A549 (cell line): ENCODE results near the gene CHCHD6. TPM values are rescaled to one million over a fixed set of nuclear protein-coding genes. Genes with fewer than 3 reads are reported as not detected.

Experiments
- ATAC-seq, 2 experiments: fragments of 200-7000 bp in 1 of 2; fragments of >200 bp in 1 of 2; cut with Nextera tagmentation in 1 of 2; cut with Tn5 transposase in 1 of 2; 3 replicates each; pipeline versions ENCODE4 v1.8.0 to v1.9.1; 2018 to 2020; ENCODE audit warnings: mild to moderate bottlenecking in 1 of 2, moderate library complexity in 1 of 2
- CTCF ChIA-PET: fragments of 300-600 bp; sonication (Branson Sonifier 250); formaldehyde crosslinking; extraction: SDS; loops from one replicate; lab custom pipeline; 2021; ENCODE audit warnings: antibody characterized with exemption, inconsistent platforms; lab: Yijun Ruan, JAX
- POLR2A ChIA-PET: fragments of 350-600 bp; formaldehyde crosslinking; extraction: SDS; loops from one replicate; lab custom pipeline; 2021; ENCODE audit warnings: antibody characterized with exemption, inconsistent platforms; lab: Yijun Ruan, JAX
- DNase-seq, 2 experiments: peaks; one replicate each; pipeline versions ENCODE4 v3.0.0 to v3.0.0-alpha.2; 2011 to 2016; ENCODE audit warnings: low read depth in 1 of 2, low spot score in 1 of 2
- FAIRE-seq: peaks from 2 replicates; lab custom pipeline; 2011; peaks lifted over from hg19 to GRCh38; lab: Jason Lieb, UNC
- H3K27ac ChIP-seq, 2 experiments: fragments of >200 bp; sonication (Bioruptor Twin); formaldehyde crosslinking; 3 replicates each; pipeline ENCODE4 v1.5.1; 2016 to 2017
- H3K4me1 ChIP-seq: fragments of >200 bp; sonication (Bioruptor Twin); formaldehyde crosslinking; 3 replicates; pipeline ENCODE4 v1.6.1; 2016
- H3K4me2 ChIP-seq: fragments of >200 bp; sonication (Bioruptor Twin); formaldehyde crosslinking; 3 replicates; pipeline ENCODE4 v1.6.1; 2016
- H3K4me3 ChIP-seq: fragments of >200 bp; sonication (Bioruptor Twin); formaldehyde crosslinking; 3 replicates; pipeline ENCODE4 v1.5.1; 2016
- H3K9me3 ChIP-seq: fragments of >200 bp; sonication (Bioruptor Twin); formaldehyde crosslinking; 3 replicates; pipeline ENCODE4 v1.6.1; 2016
- BHLHE40 ChIP-seq: IDR thresholded peaks from 2 replicates; pipeline ENCODE4 v1.6.1; 2012; ENCODE audit warnings: low read depth, low read length, inconsistent platforms
- CBX2 ChIP-seq: fragments of 200-600 bp; sonication (generic); IDR thresholded peaks from 2 replicates; pipeline ENCODE4 v1.6.1; 2016; ENCODE audit warnings: low read depth, mild to moderate bottlenecking, borderline replicate concordance
- CHD2 ChIP-seq: fragments of 150-350 bp; IDR thresholded peaks from 2 replicates; pipeline ENCODE4 v1.6.1; 2014; ENCODE audit warnings: low read length; ENCODE audit not compliant: partially characterized antibody
- CTCF ChIP-seq: fragments of >200 bp; sonication (Bioruptor Twin); formaldehyde crosslinking; IDR thresholded peaks from 3 replicates; pipeline ENCODE4 v1.5.1; 2016
- EHF ChIP-seq: fragments of 250-450 bp; sonication (Bioruptor Pico); IDR thresholded peaks from 2 replicates; pipeline ENCODE4 v1.5.0; 2020; ENCODE audit warnings: mild to moderate bottlenecking
- EP300 ChIP-seq, 2 experiments: fragments of >200 bp; sonication (Bioruptor Twin); formaldehyde crosslinking; IDR thresholded peaks; 2 replicates in 1 of 2; 3 replicates in 1 of 2; pipeline ENCODE4 v1.6.1; 2016 to 2017
- ESRRA ChIP-seq: fragments of 150-350 bp; IDR thresholded peaks from 2 replicates; pipeline ENCODE4 v1.6.1; 2014; ENCODE audit warnings: mild to moderate bottlenecking, low read length, borderline replicate concordance
- GATA3 ChIP-seq: IDR thresholded peaks from 2 replicates; pipeline ENCODE4 v1.6.1; 2012; ENCODE audit warnings: borderline replicate concordance
- HDAC2 ChIP-seq: fragments of 200-600 bp; sonication (generic); IDR thresholded peaks from 2 replicates; pipeline ENCODE4 v1.6.1; 2016
- HEYL ChIP-seq: fragments of 250-450 bp; sonication (Bioruptor Pico); IDR thresholded peaks from 2 replicates; pipeline ENCODE4 v1.8.0; 2021; ENCODE audit warnings: mild to moderate bottlenecking, moderate library complexity
- HOXA7 ChIP-seq: fragments of 250-450 bp; sonication (Bioruptor Pico); IDR thresholded peaks from 2 replicates; pipeline ENCODE4 v1.5.0; 2020; ENCODE audit warnings: mild to moderate bottlenecking, moderate library complexity
- HOXB13 ChIP-seq: fragments of 250-450 bp; sonication (Bioruptor Pico); IDR thresholded peaks from 2 replicates; pipeline ENCODE4 v1.5.0; 2020; ENCODE audit warnings: low read depth, mild to moderate bottlenecking, moderate library complexity
- HOXB5 ChIP-seq: fragments of 250-450 bp; sonication (Bioruptor Pico); IDR thresholded peaks from 2 replicates; pipeline ENCODE4 v1.5.0; 2020; ENCODE audit warnings: mild to moderate bottlenecking, moderate library complexity
- JUN ChIP-seq, 2 experiments: fragments of >200 bp; sonication (Bioruptor Twin); formaldehyde crosslinking; IDR thresholded peaks; 2 replicates in 1 of 2; 3 replicates in 1 of 2; pipeline ENCODE4 v1.6.1; 2016 to 2017
- JUNB ChIP-seq: fragments of >200 bp; sonication (Bioruptor Twin); formaldehyde crosslinking; IDR thresholded peaks from 2 replicates; pipeline ENCODE4 v1.6.1; 2016
- KDM1A ChIP-seq: fragments of 200-600 bp; sonication (generic); IDR thresholded peaks from 2 replicates; pipeline ENCODE4 v1.6.1; 2016; ENCODE audit warnings: low read depth, mild to moderate bottlenecking
- MAFK ChIP-seq: fragments of 450-650 bp; IDR thresholded peaks from 2 replicates; pipeline ENCODE4 v1.6.1; 2014; ENCODE audit not compliant: partially characterized antibody
- MAZ ChIP-seq: fragments of 150-350 bp; IDR thresholded peaks from 2 replicates; pipeline ENCODE4 v1.6.1; 2014; ENCODE audit warnings: antibody characterized with exemption, low read depth, low read length, borderline replicate concordance
- NR3C1 ChIP-seq: fragments of >200 bp; sonication (Bioruptor Twin); formaldehyde crosslinking; IDR thresholded peaks from 3 replicates; pipeline ENCODE4 v1.6.1; 2017
- PBX3 ChIP-seq: IDR thresholded peaks from 2 replicates; pipeline ENCODE4 v1.6.1; 2012
- POLR2AphosphoS2 ChIP-seq: conservative IDR thresholded peaks from 2 replicates; pipeline ENCODE4 v1.6.1; 2012; ENCODE audit warnings: low read length, improper control_type of control experiment, inconsistent platforms
- RAD21 ChIP-seq, 2 experiments: fragments of >200 bp in 1 of 2; sonication (Bioruptor Twin) in 1 of 2; formaldehyde crosslinking in 1 of 2; IDR thresholded peaks in 1 of 2; conservative IDR thresholded peaks in 1 of 2; 2 replicates in 1 of 2; 3 replicates in 1 of 2; pipeline ENCODE4 v1.6.1; 2012 to 2018; ENCODE audit warnings: inconsistent platforms in 1 of 2
- RARB ChIP-seq: fragments of 250-450 bp; sonication (Bioruptor Pico); IDR thresholded peaks from 2 replicates; pipeline ENCODE4 v1.8.0; 2021; ENCODE audit warnings: mild to moderate bottlenecking, moderate library complexity
- RCOR1 ChIP-seq: fragments of 150-350 bp; IDR thresholded peaks from 2 replicates; pipeline ENCODE4 v1.6.1; 2014; ENCODE audit warnings: antibody characterized with exemption, low read length, low read depth
- TP53 ChIP-seq: fragments of 250-450 bp; sonication (Bioruptor Pico); IDR thresholded peaks from 2 replicates; pipeline ENCODE4 v1.5.0; 2021; ENCODE audit warnings: mild to moderate bottlenecking, moderate library complexity
- WGBS: methylation state at CpG from one replicate; pipeline ENCODE4 v1.1.6; 2017; ENCODE audit errors: missing lambda C conversion rate; 5-methylcytosine and 5-hydroxymethylcytosine counted together
- polyA plus RNA-seq, 4 experiments: library from polyadenylated mRNA; depleted of rRNA in 3 of 4; stranded (reverse); fragments of >200 nt; fragmentation: RNase III in 1 of 4; extraction: RNeasy Plus Mini Kit Qiagen cat#74134 plus additional on column Dnase treatment in 1 of 4; gene quantifications; 2 replicates in 3 of 4; 3 replicates in 1 of 4; pipeline ENCODE4 v1.2.3, GENCODE V29; 2011 to 2017
- TF ChIP-seq, protein P1 (sequence below): fragments of 150-350 bp; IDR thresholded peaks from 2 replicates; pipeline ENCODE4 v1.6.1; 2014; ENCODE audit warnings: low read depth, mild to moderate bottlenecking, low read length
- TF ChIP-seq, protein P2 (sequence below): fragments of 250-450 bp; sonication (Bioruptor Pico); IDR thresholded peaks from 2 replicates; pipeline ENCODE4 v1.5.0; 2020; ENCODE audit warnings: low read depth, mild to moderate bottlenecking, moderate library complexity

Gene CHCHD6
- polyA plus RNA-seq, 2 of the 4 experiments (the other 2 are of a cell fraction): 15.0 to 18.1 TPM

- Histone ChIP-seq H3K4me1 (peaks cover 18% of the 10 kb centered on the region), H3K4me3 (no peak overlapping the region), H3K27ac (no peak overlapping the region), H3K9me3 (no peaks in the 10 kb centered on the region), H3K4me2 (no peak overlapping the region)
- ATAC-seq (no peak), DNase-seq (no peak), FAIRE-seq (no peak)
- TF ChIP-seq BHLHE40 (no peak), MAZ (no peak), ESRRA (no peak), HOXA7 (no peak), CTCF (no peak), EP300 (IDR thresholded peaks at IDR 0.05) (no peak), CBX2 (no peak), EHF (CRISPR knock-in tag) (no peak), HEYL (CRISPR knock-in tag) (no peak), NR3C1 (no peak), JUNB (no peak), MAFK (no peak)
- POLR2A ChIA-PET: no interaction called here
- CTCF ChIA-PET: interaction anchor here (0.8 to 4.6 kb wide), 5 partner anchors 18 to 214 kb away, joined by 3 to 39 read pairs (median 5); partner anchors contain the start of gene PLXNA1
- WGBS: 80% methylated on average over 5 of the region's 7 CpGs
These were observed 259.5 kb downstream of the CHCHD6 start for GRCh38 chr3:126963261-126964190.

GRCh38 chr3:126964261-126964660, 260.2 kb downstream of the CHCHD6 start:
- Histone ChIP-seq H3K4me1 (peaks cover 18% of the 10 kb centered on the region), H3K27ac (no peak overlapping the region), H3K4me3 (no peak overlapping the region), H3K4me2 (no peak overlapping the region), H3K9me3 (no peaks in the 10 kb centered on the region)
- FAIRE-seq (no peak), ATAC-seq (no peak), DNase-seq (no peak)
- TF ChIP-seq RCOR1 (no peak), TP53 (CRISPR knock-in tag) (no peak)
- ChIA-PET CTCF (interaction anchor here (0.8 to 1.1 kb wide), 2 partner anchors 80 to 213 kb away, joined by 3 read pairs; no protein-coding TSS in a partner anchor), POLR2A (no interaction called here)
- WGBS: 83% methylated on average over 6 of the region's 7 CpGs

GRCh38 chr3:126964950-126965349, 260.9 kb downstream of the CHCHD6 start:
- no peak overlapping the region for H3K4me2 ChIP-seq
- no peaks in the 10 kb centered on the region for H3K9me3 ChIP-seq
- CTCF ChIA-PET: interaction anchor here (1.2 to 1.3 kb wide), 2 partner anchors 10 to 18 kb away, joined by 3 to 4 read pairs; partner anchors contain the start of gene PLXNA1
- ATAC-seq (no peak), DNase-seq (no peak), FAIRE-seq (no peak)
- 89% methylated on average over 5 of the region's 10 CpGs for WGBS
- no peak overlapping the region for H3K27ac ChIP-seq
- H3K4me1 ChIP-seq: peaks cover 12% of the 10 kb centered on the region
- POLR2A ChIA-PET: no interaction called here
- H3K4me3 ChIP-seq: no peak overlapping the region
- TF ChIP-seq POLR2AphosphoS2: no peak
- TF ChIP-seq HEYL (CRISPR knock-in tag): no peak
- TF ChIP-seq RARB (CRISPR knock-in tag): no peak
- TF ChIP-seq BHLHE40: no peak
- no peak for TF ChIP-seq EP300 (IDR thresholded peaks at IDR 0.05)
- no peak for TF ChIP-seq PBX3
- TF ChIP-seq HOXB5 (CRISPR knock-in tag): no peak
- TF ChIP-seq, protein P1, sequence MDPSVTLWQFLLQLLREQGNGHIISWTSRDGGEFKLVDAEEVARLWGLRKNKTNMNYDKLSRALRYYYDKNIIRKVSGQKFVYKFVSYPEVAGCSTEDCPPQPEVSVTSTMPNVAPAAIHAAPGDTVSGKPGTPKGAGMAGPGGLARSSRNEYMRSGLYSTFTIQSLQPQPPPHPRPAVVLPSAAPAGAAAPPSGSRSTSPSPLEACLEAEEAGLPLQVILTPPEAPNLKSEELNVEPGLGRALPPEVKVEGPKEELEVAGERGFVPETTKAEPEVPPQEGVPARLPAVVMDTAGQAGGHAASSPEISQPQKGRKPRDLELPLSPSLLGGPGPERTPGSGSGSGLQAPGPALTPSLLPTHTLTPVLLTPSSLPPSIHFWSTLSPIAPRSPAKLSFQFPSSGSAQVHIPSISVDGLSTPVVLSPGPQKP: no peak
- no peak for TF ChIP-seq CBX2
- no peak for TF ChIP-seq RAD21 (conservative IDR thresholded peaks at IDR 0.05 in 1 of 2, IDR thresholded peaks at IDR 0.05 in 1 of 2)
- TF ChIP-seq GATA3: no peak
- no peak for TF ChIP-seq HDAC2
- no peak for TF ChIP-seq CHD2
- no peak for TF ChIP-seq NR3C1
- no peak for TF ChIP-seq HOXB13 (CRISPR knock-in tag)
- TF ChIP-seq, protein P2, sequence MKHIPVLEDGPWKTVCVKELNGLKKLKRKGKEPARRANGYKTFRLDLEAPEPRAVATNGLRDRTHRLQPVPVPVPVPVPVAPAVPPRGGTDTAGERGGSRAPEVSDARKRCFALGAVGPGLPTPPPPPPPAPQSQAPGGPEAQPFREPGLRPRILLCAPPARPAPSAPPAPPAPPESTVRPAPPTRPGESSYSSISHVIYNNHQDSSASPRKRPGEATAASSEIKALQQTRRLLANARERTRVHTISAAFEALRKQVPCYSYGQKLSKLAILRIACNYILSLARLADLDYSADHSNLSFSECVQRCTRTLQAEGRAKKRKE (CRISPR knock-in tag): no peak
- no peak for TF ChIP-seq JUN (IDR thresholded peaks at IDR 0.05)
- no peak for TF ChIP-seq KDM1A
